GM12874 (cell line): ENCODE measurements around the gene CHST9.

ENCODE experiments used
- CTCF ChIP-seq: IDR thresholded peaks from 2 replicates; pipeline ENCODE4 v1.5.1; 2011; ENCODE audit warnings: low read depth, mild to moderate bottlenecking, control low read depth, low read length, moderate library complexity; ENCODE audit not compliant: insufficient read depth

The CHST9 gene

DNA sequence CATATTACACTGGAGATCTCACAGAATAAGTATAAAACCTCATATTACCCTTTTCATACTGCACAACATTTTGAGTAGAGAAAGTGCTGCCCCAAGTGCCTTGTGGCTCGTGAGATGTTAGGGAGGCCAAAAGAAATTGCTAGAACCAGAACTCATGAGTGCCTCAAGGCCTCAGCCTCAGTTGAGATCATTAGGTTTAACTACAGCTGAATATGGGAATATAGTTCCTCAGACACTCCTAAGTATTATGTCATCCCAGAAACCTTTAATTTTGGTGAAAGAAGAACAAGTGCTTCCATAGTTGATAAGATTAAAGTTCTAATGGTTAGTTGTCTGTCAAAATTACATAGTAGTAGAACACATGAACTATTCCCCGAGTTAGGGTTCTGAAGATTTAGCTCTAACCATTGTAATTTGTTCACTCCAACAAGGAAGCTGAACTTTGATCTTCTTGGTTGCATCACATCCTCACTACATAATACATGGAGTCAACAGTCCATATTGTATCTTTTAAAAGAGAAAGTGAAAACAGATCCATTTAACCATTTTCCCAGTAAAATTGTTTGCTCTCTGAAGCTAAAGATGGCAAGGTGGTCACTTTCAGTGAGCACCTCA lies 310.0 kb downstream of the CHST9 start:
- no peak for TF ChIP-seq CTCF

DNA sequence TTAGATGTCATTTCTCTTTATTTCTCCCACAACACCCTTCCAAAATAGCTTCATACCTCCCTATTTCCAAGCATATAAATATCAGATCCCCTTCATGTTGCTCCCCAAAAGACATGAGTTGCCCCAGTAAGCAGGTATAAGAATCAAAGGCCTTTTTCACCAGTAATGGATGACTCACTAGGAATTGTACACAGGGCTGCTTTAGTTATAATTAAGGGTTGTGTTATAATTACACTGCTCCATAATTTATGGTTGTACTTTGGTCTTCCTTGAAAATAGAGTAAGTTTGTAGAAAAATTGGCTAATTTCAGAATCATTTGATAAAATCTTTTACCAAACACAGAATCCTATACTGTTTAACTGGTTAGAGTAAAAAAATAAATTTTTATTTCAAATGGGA lies 310.8 kb downstream of the CHST9 start:
- no peak for TF ChIP-seq CTCF

GRCh38 chr18:26869640-26870039 lies 315.5 kb downstream of the CHST9 start:
- TF ChIP-seq CTCF = no peak

GRCh38 chr18:26868968-26869586 lies 316.0 kb downstream of the CHST9 start:
- no peak for TF ChIP-seq CTCF

GRCh38 chr18:26867471-26867870 lies 317.6 kb downstream of the CHST9 start:
- no peak for TF ChIP-seq CTCF

GRCh38 chr18:26865557-26865956 lies 319.6 kb downstream of the CHST9 start, which contains the start of gene AQP4:
AQP4 (minus strand) TSS chr18:26865707; CDS start chr18:26865689, 18 bp downstream.
- no peak for TF ChIP-seq CTCF

DNA sequence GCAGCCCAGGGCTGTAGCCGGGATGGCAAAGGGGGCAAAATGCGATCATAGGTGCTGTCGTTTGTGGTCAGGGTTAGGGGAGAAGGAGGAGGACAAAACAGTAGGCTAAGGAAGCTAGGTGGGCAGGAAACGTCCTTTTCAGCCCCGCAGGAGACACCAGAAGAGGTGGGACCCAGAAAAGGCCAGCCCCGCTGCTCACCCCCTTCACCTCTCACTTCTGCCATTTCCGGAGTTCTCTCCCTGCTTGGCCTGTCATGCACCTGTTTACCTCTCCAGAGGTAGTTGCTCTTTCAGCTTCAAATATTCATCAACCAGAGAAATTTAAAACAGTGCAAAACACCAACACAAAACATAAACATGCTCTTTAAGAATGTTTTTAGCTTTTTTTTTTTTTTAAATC lies 320.4 kb downstream of the CHST9 start:
- no peak for TF ChIP-seq CTCF
